Esophagus muscularis mucosa (tissue), 3 donors: ENCODE measurements around the gene RHOBTB1.

ENCODE experiments used
- CTCF ChIP-seq, 3 experiments: fragments of 200-600 bp in 2 of 3; fragments of 450-650 bp in 1 of 3; sonication (generic) in 2 of 3; IDR thresholded peaks; one replicate each; pipeline ENCODE4 v1.5.1; 2017 to 2019; ENCODE audit warnings: antibody characterized with exemption in 3 of 3, mild to moderate bottlenecking in 2 of 3, moderate library complexity in 1 of 3
- POLR2A ChIP-seq: fragments of 450-650 bp; IDR thresholded peaks from one replicate; pipeline ENCODE4 v1.6.1; 2017; ENCODE audit warnings: antibody characterized with exemption, moderate library complexity, mild to moderate bottlenecking, low read depth

DNA sequence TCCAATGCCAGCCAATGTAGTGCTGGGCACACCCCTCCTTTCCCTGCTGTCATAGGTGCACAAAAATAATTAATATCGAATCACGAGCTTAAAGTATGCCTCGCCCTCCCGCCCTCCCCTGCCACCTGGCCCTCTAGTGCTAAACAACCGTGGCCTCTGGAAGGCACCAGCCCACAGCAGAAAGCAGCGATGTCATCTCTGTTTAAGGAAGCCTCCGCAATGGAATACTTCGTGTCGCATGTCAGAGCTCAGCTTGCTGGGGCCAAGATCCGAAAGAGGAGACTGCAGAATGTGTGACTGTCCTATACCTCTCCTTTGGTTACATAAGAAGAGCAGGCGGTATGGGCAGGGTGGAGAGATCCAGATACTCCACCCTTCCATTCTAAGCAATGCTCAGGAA lies 71.5 kb downstream of the RHOBTB1 start:
- no peak for TF ChIP-seq POLR2A
- TF ChIP-seq CTCF (IDR thresholded peaks at IDR 0.05), result no peak
